HepG2 (cell line): ENCODE results near the gene GDF15. TPM values are rescaled to one million over a fixed set of nuclear protein-coding genes. Genes with fewer than 3 reads are reported as not detected.
A peak's percentile ranks its signal among the peaks of the same experiment; 100 is the strongest.

ENCODE experiments used
- CHD2 ChIP-seq: IDR thresholded peaks from 2 replicates; pipeline ENCODE4 v1.6.1; 2011; ENCODE audit warnings: low read depth, low read length, improper control_type of control experiment
- HDAC2 ChIP-seq: sonication (generic); formaldehyde crosslinking; IDR thresholded peaks from 2 replicates; pipeline ENCODE4 v1.4.0; 2020; ENCODE audit warnings: missing genetic modification reagents
- HOXD1 ChIP-seq: sonication (generic); formaldehyde crosslinking; IDR thresholded peaks from 2 replicates; pipeline ENCODE4 v1.5.0; 2020; ENCODE audit warnings: missing genetic modification reagents
- ISX ChIP-seq: sonication (generic); formaldehyde crosslinking; conservative IDR thresholded peaks from 2 replicates; pipeline ENCODE4 v1.5.0; 2020; ENCODE audit warnings: missing genetic modification reagents
- JUNB ChIP-seq: sonication (generic); formaldehyde crosslinking; IDR thresholded peaks from 2 replicates; pipeline ENCODE4 v1.8.0; 2022; ENCODE audit warnings: missing genetic modification reagents, mild to moderate bottlenecking, borderline replicate concordance
- MTA3 ChIP-seq: sonication (generic); formaldehyde crosslinking; IDR thresholded peaks from 2 replicates; pipeline ENCODE4 v1.4.0; 2020; ENCODE audit warnings: missing genetic modification reagents
- NFAT5 ChIP-seq: sonication (generic); formaldehyde crosslinking; IDR thresholded peaks from 2 replicates; pipeline ENCODE4 v1.4.0; 2020; ENCODE audit warnings: missing genetic modification reagents
- NFKB2 ChIP-seq: sonication (generic); formaldehyde crosslinking; IDR thresholded peaks from 2 replicates; pipeline ENCODE4 v1.4.0; 2020; ENCODE audit warnings: missing genetic modification reagents, borderline replicate concordance
- PHF20 ChIP-seq: sonication (generic); formaldehyde crosslinking; IDR thresholded peaks from 2 replicates; pipeline ENCODE4 v1.5.0; 2020; ENCODE audit warnings: mild to moderate bottlenecking, missing genetic modification reagents
- POLR2AphosphoS5 ChIP-seq: IDR thresholded peaks from 2 replicates; pipeline ENCODE4 v1.6.1; 2012; ENCODE audit warnings: low read depth, low read length
- REPIN1 ChIP-seq: sonication (generic); formaldehyde crosslinking; IDR thresholded peaks from 2 replicates; pipeline ENCODE4 v1.8.0; 2022; ENCODE audit warnings: missing genetic modification reagents, low read depth, mild to moderate bottlenecking, borderline replicate concordance
- SRF ChIP-seq: IDR thresholded peaks from 2 replicates; pipeline ENCODE4 v1.6.1; 2011; ENCODE audit warnings: mild to moderate bottlenecking, low read depth, low read length, moderate library complexity
- TIGD3 ChIP-seq: sonication (generic); formaldehyde crosslinking; IDR thresholded peaks from 2 replicates; pipeline ENCODE4 v1.5.1; 2020; ENCODE audit warnings: mild to moderate bottlenecking, missing genetic modification reagents, borderline replicate concordance
- UBTF ChIP-seq: sonication (generic); formaldehyde crosslinking; IDR thresholded peaks from 2 replicates; pipeline ENCODE4 v1.4.0; 2020; ENCODE audit warnings: mild to moderate bottlenecking, missing genetic modification reagents
- ZBTB26 ChIP-seq: IDR thresholded peaks from 2 replicates; pipeline ENCODE4 v1.6.1; 2016; ENCODE audit warnings: missing compliant biosample characterization, missing genetic modification reagents, borderline replicate concordance
- ZNF234 ChIP-seq: sonication (generic); formaldehyde crosslinking; conservative IDR thresholded peaks from 2 replicates; pipeline ENCODE4 v1.5.1; 2020; ENCODE audit warnings: mild to moderate bottlenecking, missing genetic modification reagents
- ZNF253 ChIP-seq: sonication (generic); formaldehyde crosslinking; IDR thresholded peaks from 2 replicates; pipeline ENCODE4 v1.8.0; 2022; ENCODE audit warnings: mild to moderate bottlenecking, missing genetic modification reagents, borderline replicate concordance
- ZNF382 ChIP-seq: sonication (generic); formaldehyde crosslinking; IDR thresholded peaks from 2 replicates; pipeline ENCODE4 v1.5.0; 2020; ENCODE audit warnings: missing genetic modification reagents, mild to moderate bottlenecking, borderline replicate concordance
- ZNF543 ChIP-seq: sonication (generic); formaldehyde crosslinking; IDR thresholded peaks from 2 replicates; pipeline ENCODE4 v1.4.0; 2020; ENCODE audit warnings: mild to moderate bottlenecking, missing genetic modification reagents
- polyA plus RNA-seq, 8 experiments: library from polyadenylated mRNA; depleted of rRNA in 3 of 8; stranded (reverse) in 7 of 8; unstranded in 1 of 8; fragments of >200 nt; fragmentation: Illumina TruSeq in 4 of 8; extraction: Trizol in 4 of 8; gene quantifications; 2 replicates each; pipeline versions ENCODE4 v1.2.1 to v1.2.3, GENCODE V29; 2011 to 2016; ENCODE audit warnings: low read depth in 4 of 8, missing spikeins in 1 of 8, mixed read lengths in 1 of 8; ENCODE audit not compliant: insufficient read depth in 1 of 8
- total RNA-seq, 5 experiments: library from RNA; depleted of rRNA; stranded (reverse); fragments of >200 nt; fragmentation: Illumina TruSeq; extraction: Trizol; gene quantifications; 2 replicates each; pipeline ENCODE4 v1.2.3, GENCODE V29; 2016; ENCODE audit warnings: low read depth in 1 of 5

The GDF15 gene
- total and polyA plus RNA-seq, 2 of the 13 experiments (the other 11 are each of a cell fraction or from before 2014, with no cell fraction given), result 146 to 422 TPM

- TF ChIP-seq ZNF543 (CRISPR knock-in tag) (peak; percentile 95; the same call in 1 of the 2 replicates), TIGD3 (CRISPR knock-in tag) (no peak), UBTF (peak; percentile 83), MTA3 (CRISPR knock-in tag) (no peak), ISX (CRISPR knock-in tag) (no peak), SRF (0 out of 2 replicates have a peak, but pooled peaks have one; percentile 7), ZBTB26 (CRISPR knock-in tag) (no peak), PHF20 (CRISPR knock-in tag) (no peak), HDAC2 (CRISPR knock-in tag) (peak; percentile 88), HOXD1 (CRISPR knock-in tag) (no peak), ZNF234 (CRISPR knock-in tag) (0 out of 2 replicates have a peak, but pooled peaks have one; percentile 36), POLR2AphosphoS5 (no peak), ZNF382 (CRISPR knock-in tag) (no peak), NFAT5 (CRISPR knock-in tag) (no peak; the same call in 1 of the 2 replicates), ZNF253 (CRISPR knock-in tag) (no peak), NFKB2 (CRISPR knock-in tag) (peak; percentile 51), CHD2 (no peak), REPIN1 (CRISPR knock-in tag) (peak; percentile 75; the same call in 1 of the 2 replicates), JUNB (peak; percentile 89; the same call in 1 of the 2 replicates)
These were observed 5.9 kb upstream of the GDF15 start (continued) for GRCh38 chr19:18379803-18380747.
